ENCODE measurements around the gene RAX2.

The RAX2 gene

GRCh38 chr19:3798137-3798536, 26.1 kb upstream of the RAX2 start:
- H3K4me3 ChIP-seq (ENCODE audit: low read depth, low read length) = no peak overlapping the region
- TF ChIP-seq, protein P1, sequence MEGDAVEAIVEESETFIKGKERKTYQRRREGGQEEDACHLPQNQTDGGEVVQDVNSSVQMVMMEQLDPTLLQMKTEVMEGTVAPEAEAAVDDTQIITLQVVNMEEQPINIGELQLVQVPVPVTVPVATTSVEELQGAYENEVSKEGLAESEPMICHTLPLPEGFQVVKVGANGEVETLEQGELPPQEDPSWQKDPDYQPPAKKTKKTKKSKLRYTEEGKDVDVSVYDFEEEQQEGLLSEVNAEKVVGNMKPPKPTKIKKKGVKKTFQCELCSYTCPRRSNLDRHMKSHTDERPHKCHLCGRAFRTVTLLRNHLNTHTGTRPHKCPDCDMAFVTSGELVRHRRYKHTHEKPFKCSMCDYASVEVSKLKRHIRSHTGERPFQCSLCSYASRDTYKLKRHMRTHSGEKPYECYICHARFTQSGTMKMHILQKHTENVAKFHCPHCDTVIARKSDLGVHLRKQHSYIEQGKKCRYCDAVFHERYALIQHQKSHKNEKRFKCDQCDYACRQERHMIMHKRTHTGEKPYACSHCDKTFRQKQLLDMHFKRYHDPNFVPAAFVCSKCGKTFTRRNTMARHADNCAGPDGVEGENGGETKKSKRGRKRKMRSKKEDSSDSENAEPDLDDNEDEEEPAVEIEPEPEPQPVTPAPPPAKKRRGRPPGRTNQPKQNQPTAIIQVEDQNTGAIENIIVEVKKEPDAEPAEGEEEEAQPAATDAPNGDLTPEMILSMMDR (IDR thresholded peaks at IDR 0.05; ENCODE audit: low read depth, low read length) = no peak

- TF ChIP-seq, protein P1 (IDR thresholded peaks at IDR 0.05; ENCODE audit: low read depth, low read length) = no peak
- H3K4me3 ChIP-seq (ENCODE audit: low read depth, low read length) = no peak overlapping the region
Measured at GRCh38 chr19:3796358-3796757, 24.3 kb upstream of the RAX2 start.

- TF ChIP-seq, protein P1 (IDR thresholded peaks at IDR 0.05; ENCODE audit: low read depth, low read length) = no peak
- H3K4me3 ChIP-seq (ENCODE audit: low read depth, low read length) = no peak overlapping the region
Measured at GRCh38 chr19:3793799-3794198, 21.8 kb upstream of the RAX2 start.

- TF ChIP-seq, protein P1 (IDR thresholded peaks at IDR 0.05; ENCODE audit: low read depth, low read length) = no peak
- no peak overlapping the region for H3K4me3 ChIP-seq (ENCODE audit: low read depth, low read length)
Measured at GRCh38 chr19:3792114-3792513, 20.1 kb upstream of the RAX2 start.

DNA sequence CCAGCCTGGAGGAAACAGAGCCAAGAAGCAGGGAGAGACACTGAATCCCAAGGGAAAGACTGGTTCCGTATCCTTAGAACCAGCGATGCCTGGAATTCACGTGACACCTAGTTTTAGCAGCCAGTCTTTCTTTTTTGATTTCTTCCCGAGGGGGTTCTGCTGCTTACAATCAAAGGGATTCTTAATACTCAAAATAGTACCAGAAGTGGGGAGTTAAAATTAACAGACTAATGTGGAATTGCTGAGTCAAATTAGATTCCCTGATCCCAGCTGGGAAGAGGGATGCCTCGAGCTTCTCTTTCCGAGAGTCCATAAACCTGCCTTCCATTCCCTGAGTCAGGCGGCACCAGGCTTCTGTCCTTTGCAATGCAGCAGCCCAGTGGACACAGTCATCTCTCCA, 18.9 kb upstream of the RAX2 start:
- H3K4me3 ChIP-seq (ENCODE audit: low read depth, low read length) = no peak overlapping the region

DNA sequence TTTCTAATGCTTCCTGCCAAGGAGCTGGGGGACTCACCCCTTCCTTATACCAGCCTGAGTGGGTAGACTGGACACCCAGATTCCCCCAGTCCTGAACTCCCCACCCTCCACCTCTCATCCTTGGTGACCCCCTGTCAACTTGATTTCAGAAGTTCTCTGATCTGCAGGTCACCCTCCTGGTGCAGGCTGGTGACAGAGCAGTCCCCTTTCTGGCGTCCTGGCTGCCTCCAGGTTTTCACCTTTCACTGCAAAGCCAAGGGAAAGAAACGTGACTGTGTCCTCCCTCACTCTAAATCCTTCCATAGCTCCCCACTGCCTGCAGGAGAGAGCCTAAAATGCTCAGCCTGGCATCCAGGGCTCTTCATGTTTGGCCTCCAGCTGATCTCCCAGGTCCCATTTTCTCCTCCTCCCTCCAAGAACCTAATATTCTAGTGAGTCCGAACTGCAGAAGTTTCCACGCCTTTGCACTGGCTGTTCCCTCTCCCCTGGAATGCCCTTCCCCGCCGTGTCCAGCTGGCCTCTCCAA, 18.2 kb upstream of the RAX2 start:
- TF ChIP-seq, protein P1 (IDR thresholded peaks at IDR 0.05; ENCODE audit: low read depth, low read length) = no peak
- no peak overlapping the region for H3K4me3 ChIP-seq (ENCODE audit: low read depth, low read length)

More for the DNA sequence above, 18.9 kb upstream of the RAX2 start:
- TF ChIP-seq, protein P1 (IDR thresholded peaks at IDR 0.05; ENCODE audit: low read depth, low read length) = no peak

DNA sequence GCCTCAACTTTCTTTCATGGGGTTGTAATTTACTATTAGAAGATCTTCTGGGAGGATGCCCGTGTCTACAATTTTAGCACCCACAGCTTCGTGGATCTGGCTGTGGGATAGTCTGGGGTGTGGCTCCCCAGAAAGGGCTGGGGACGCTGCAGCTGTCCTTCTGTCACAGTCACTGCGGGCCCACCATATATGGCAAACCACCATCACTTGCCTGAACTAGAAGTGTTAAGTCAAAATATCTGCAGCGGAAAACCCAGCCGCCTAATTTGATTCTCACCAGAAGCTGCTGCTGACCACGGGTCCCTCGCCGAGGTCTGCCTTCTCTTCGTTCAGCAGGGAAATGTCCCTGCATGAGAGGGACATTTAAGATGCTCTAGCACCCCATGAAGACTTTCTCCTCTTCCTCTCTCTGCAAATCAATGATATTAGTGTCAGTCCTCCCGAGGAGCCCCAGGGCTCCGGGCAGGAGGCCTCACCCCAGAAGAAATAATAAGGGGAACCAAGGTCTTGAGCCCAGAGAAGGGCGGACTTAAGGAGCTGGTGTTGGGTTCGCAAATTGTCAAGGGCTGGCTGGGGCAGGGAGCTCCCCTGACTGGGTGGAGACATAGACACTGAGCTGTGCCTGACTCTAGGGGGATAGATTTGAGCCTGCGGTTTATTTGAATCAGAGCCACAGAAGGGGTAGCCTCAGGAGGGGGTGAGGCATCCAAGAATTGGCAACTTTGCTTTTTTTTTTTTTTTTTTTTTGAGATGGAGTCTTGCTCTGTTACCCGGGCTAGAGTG, 17.2 kb upstream of the RAX2 start:
- TF ChIP-seq, protein P1 (IDR thresholded peaks at IDR 0.05; ENCODE audit: low read depth, low read length) = no peak
- H3K4me3 ChIP-seq (ENCODE audit: low read depth, low read length) = no peak overlapping the region

Data from WI38 (cell line).